ENCODE measurements around the gene ZNF221.
"Not testable (repeated sequence)": the region's sequence is repeated elsewhere in the genome, so short reads cannot be mapped to it uniquely, and the experiment has no call there.

ZNF221 gene

DNA sequence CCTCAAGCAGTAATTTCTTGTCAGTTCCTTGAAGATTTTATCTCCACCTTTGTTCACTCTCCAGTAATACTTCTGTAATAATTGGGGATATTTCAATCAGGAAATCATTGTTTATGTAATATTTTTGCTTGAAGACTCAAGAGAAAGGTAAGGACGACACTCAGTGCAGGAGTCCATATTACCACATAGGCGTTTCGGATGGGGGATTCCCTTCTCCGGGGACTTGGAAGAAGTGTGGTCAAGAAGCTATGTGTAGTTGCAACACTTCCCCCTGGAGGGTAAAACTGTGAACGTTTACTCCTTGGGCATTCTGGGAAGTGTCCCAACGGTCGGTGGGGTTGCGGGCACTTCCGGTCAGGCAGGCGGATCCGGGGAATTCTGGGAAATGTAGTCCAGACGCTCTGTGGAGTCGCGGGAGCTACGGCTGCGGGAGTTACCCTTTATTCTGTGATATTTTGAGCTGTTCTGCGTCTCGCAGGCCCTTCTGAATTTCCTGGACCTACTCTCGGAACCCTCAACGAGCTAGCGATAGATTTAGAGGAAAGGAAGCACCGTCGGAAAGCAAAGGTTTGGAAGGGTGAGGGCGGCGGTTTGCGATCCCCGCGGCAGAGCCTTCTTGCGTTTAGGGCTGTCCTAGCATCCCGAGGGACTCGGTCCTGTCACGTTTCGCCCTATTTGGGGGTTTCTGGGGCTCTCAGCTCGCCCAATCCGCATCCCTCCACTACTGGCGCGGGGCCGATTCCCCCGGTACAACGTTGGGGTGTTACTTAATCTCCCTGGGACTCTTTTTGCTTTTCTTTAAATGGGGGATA, at the start of gene ZNF221:
Gene ZNF221 (plus strand): TSS at position 395 of the 812 bp plus-strand sequence. CDS start 11,499 bp downstream, outside the sequence.
- no peak for DNase-seq

DNA sequence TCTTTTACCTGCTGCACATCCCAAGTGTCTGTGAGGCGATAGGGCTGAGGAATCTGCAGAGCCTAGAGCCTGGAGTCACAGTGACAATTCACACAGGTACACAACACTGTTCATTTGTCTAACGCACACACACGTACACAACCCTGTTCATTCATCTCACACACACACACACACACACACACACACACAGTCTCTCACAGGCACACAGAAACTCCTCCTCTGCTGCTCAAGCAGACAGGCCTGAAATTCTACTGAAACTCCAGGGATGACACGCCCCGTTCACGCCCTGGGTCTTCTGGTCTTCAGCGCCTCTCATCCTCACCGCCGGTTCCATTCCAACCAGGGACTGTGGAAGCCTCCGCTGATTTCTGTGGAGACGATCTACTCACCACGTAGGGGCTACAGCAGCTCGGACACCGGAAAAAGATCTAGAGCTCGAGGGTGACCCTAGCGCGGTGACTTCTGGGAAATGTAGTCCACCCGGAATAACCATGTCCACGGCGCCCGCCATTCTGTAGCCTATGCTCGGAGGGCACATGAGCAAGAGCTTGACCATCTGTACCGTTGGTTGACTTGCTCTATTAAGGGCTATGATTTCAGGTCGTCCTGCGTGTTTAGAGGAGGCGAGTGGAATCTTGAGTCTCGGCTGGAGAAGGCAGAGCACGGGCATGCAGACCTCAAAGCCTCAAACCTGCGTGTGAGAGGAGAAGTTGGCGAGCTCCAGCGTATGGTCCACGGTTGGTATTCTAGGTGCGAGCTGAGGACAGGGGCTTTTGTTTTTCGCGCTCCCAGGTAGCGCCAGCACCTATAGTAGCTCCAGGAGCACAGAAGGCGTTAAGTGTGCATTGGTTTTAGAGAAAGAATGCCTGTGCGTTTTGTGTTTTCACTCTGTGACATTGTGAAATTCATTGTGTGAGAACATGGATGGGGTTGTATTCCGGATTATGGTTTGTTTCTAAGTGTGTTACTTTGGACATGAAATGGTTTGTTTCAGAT, 49.3 kb upstream of the ZNF221 start:
- no peak for DNase-seq

DNA sequence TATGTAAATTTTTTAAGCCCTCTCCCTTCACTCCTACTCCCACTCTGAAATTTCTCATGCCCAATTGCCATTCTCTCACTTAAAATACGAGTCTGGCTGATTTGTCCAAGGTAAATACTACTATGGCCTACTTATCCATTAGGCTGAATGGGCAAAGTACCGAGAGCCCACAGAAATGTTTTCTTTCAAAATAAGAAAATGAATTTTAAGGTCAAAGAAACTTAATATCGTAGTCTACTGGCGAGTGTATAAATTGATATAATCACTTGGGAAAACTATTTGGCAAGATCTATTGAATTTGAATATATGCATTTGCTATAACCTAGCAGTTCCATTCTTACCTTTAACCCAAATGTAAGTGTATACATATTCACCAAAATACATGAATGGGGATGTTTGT, 48.6 kb upstream of the ZNF221 start:
- no peak for DNase-seq

GRCh38 chr19:43905897-43906296, 45.1 kb upstream of the ZNF221 start:
- no peak for DNase-seq

GRCh38 chr19:43906774-43907173, 44.3 kb upstream of the ZNF221 start:
- no peak for DNase-seq

DNA sequence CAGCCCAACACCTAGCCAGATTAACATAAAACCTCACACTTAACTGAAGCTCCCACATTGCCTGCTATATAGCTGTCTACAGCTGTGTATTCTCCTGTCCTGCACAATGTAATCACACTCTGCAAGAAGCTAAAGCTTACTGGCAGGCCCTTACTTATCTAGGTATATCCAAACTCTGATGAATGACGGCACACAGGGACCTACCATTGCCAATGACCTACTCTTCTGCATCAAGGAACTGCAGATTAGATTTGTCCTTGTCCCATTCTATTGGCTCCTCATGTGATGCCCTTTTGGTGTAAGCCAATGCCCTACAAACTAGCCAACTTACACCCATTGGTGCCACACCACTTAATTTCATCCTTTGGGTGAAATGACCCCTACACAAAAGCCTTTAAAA, 42.4 kb upstream of the ZNF221 start:
- DNase-seq: no peak

DNA sequence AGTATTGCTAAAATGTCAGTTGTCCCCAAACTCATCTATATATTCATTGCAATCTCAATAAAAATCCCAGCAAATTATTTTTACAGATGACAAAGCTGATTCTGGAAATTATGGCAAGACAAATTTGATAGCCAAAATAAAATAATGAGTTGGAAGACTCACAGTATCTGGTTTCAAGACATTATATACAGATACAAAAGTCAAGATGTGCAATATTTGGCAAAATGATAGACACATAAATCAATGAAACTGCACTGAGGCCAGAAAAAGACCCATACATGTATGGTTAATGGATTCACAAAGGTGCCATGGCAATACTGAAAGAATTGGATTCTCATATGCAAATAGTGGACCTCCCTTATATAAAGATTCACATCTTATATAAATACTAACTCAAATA, 40.1 kb upstream of the ZNF221 start:
- no peak for DNase-seq

GRCh38 chr19:43913383-43913782, 37.6 kb upstream of the ZNF221 start:
- no peak for DNase-seq

DNA sequence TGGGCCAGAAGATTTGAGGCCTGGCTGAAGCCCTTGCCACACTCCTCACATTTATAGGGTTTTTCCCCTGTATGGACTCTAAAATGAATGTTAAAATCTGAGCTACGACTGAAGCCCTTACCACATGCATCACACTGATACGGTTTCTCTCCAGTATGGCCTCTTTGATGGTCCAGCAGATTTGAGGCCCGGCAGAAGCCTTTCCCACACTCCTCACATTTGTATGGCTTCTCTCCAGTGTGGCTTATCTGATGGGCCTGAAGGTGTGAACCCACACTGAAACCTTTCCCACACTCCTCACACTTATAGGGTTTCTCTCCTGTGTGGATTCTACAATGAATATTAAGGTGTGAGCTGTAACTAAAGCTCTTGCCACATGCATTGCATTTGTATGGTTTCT, 37.0 kb upstream of the ZNF221 start:
- DNase-seq: no peak

DNA sequence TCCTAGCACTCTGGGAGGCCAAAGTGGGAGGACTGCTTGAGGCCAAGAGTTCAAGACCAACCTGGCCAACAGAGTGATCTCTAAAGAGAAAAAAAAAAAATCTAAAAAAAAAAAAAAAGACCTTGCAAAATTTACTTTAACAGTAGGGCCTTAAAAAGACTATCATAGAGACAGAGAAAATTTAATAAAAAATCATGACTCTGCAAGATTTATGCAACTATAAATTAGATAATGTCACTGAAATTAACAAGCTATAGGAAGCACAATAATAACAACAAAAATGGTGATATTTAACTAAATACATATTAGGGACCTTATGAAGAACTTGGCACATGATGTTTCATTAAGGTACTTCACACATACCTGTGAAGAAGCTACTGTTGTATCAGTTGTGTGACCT, 27.2 kb upstream of the ZNF221 start:
- DNase-seq: no peak

- DNase-seq: no peak
Measured at GRCh38 chr19:43928820-43929219, 22.2 kb upstream of the ZNF221 start.

DNA sequence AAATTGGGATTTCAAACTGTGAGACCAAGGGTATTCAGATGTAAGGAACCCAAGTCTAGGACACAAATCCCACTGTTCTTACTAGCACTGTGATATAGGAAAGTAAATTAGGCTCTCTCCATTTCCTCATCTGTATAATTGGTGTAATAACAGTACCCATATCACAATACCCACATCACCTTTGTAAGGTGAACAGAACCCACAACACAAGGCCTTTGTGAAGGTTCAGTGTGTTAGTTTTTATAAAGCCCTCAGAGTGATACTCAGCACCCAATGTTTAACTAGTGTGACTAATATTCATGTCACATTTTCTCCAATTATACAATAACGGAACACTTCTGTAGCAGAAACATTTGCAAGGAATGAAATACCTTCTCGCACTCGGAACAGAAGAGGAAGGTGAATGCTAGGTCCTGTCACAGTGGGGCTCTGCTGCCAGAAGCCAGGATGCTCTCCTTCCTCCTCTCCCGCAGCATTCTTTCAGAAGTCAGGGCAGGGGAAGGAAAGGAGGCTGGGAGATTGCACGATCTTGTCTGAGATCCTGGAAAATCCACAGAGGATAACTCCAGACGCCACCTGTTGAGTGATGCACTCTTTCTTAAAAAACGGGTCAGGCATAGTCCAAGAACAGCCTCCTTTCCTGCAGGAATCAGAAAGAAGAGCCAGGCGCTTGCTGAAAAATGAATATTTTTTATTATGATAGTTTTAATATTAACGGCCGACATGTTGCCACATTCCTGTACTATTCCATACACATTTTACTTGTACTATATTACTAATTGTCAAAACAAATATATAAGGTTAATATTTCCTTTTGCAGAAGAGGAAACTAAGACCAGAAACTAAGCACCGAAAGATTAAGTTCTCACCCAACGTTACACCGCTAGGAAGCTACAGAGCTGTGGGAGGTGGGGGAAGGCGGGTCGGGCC, 16.7 kb upstream of the ZNF221 start:
- no peak for DNase-seq

- peak; percentile 79 for DNase-seq
Measured at GRCh38 chr19:43934985-43935708, 15.9 kb upstream of the ZNF221 start, which contains the start of gene ZNF45. ZNF45 (minus strand) TSS chr19:43935282; CDS start chr19:43922185, 13,097 bp downstream.

- DNase-seq: no peak
Measured at GRCh38 chr19:43936188-43936587, 14.8 kb upstream of the ZNF221 start.

- DNase-seq: no peak
Measured at GRCh38 chr19:43939557-43940260, 11.3 kb upstream of the ZNF221 start.

GRCh38 chr19:43940719-43941118, 10.3 kb upstream of the ZNF221 start:
- no peak for DNase-seq

- no peak for DNase-seq
Measured at GRCh38 chr19:43941209-43941608, 9.8 kb upstream of the ZNF221 start.

- DNase-seq: not testable (repeated sequence)
Measured at GRCh38 chr19:43947412-43947811, 3.6 kb upstream of the ZNF221 start.

GRCh38 chr19:43949803-43950202, 1.2 kb upstream of the ZNF221 start:
- not testable (repeated sequence) for DNase-seq

DNA sequence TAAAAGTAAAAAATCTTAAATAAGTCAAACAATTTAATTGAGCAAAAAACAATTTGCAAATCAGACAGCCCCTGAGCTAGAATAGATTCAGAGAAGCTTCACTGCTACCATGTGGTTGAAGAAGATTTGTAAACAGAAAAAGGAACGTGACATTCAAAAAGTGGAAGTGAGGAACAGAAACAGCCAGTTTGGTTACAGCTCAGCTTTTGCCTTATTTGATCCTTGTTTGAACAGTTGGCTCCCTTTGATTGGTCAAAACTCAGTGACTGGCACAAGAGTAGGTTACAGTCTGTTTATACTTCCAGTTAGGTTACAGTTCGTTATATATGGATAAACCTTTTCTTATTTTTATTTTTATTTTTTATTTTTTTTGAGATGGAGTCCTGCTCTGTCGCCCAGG, 5.8 kb downstream of the ZNF221 start:
- no peak for DNase-seq

- DNase-seq: no peak
Measured at GRCh38 chr19:43957891-43958290, 6.9 kb downstream of the ZNF221 start.

Data from NK-92 treated with Interleukin-12 subunit alpha and Interleukin-12 subunit beta, amount 100 ng/mL, for 24 hours (cell line).